Activated T-cell treated with anti-CD3 and anti-CD28 coated beads, Interleukin-2, amount 50 U/mL, for 72 hours (primary cell): ENCODE measurements around the gene NARS2. TPM values are rescaled to one million over a fixed set of nuclear protein-coding genes. Genes with fewer than 3 reads are reported as not detected.
"Not testable (repeated sequence)": the region's sequence is repeated elsewhere in the genome, so short reads cannot be mapped to it uniquely, and the experiment has no call there.

Source experiments
- ATAC-seq, 2 donors: fragments of 150-1000 bp; cut with Tn5 transposase; replicated peaks in 1 of 2; 2 replicates each; pipeline ENCODE4 v1.10.0; 2021; ENCODE audit warnings: moderate library complexity in 2 of 2, mild to moderate bottlenecking in 1 of 2
- DNase-seq, 2 donors: peaks; one replicate each; pipeline ENCODE4 v3.0.0; 2021 to 2022; ENCODE audit warnings: mixed read lengths in 1 of 2
- H3K27ac Mint-ChIP-seq: one replicate; pipeline ENCODE4 v1.8.0; 2022; ENCODE audit warnings: mild to moderate bottlenecking, moderate library complexity, mixed read lengths
- H3K27me3 Mint-ChIP-seq: one replicate; pipeline ENCODE4 v1.8.0; 2022; ENCODE audit warnings: low read depth, mixed read lengths
- H3K36me3 Mint-ChIP-seq, 2 donors: one replicate each; pipeline ENCODE4 v1.8.0; 2022; ENCODE audit warnings: mixed read lengths in 2 of 2, mild to moderate bottlenecking in 1 of 2; ENCODE audit not compliant: insufficient read depth in 2 of 2
- H3K4me1 Mint-ChIP-seq: one replicate; pipeline ENCODE4 v1.8.0; 2022; ENCODE audit warnings: low read depth, mixed read lengths
- H3K4me3 Mint-ChIP-seq, 2 donors: one replicate each; pipeline ENCODE4 v1.8.0; 2022; ENCODE audit warnings: mild to moderate bottlenecking in 2 of 2, mixed read lengths in 2 of 2, moderate library complexity in 2 of 2
- H3K9me3 Mint-ChIP-seq, 2 donors: one replicate each; pipeline ENCODE4 v1.8.0; 2022; ENCODE audit warnings: mixed read lengths in 2 of 2
- total RNA-seq, 2 donors: library from RNA; stranded (reverse); gene quantifications; one replicate each; pipeline ENCODE4 v1.2.3, GENCODE V29; 2022

The NARS2 gene
- total RNA-seq, 2 donors from 2014 or later, result 15.7 to 24.4 TPM

DNA sequence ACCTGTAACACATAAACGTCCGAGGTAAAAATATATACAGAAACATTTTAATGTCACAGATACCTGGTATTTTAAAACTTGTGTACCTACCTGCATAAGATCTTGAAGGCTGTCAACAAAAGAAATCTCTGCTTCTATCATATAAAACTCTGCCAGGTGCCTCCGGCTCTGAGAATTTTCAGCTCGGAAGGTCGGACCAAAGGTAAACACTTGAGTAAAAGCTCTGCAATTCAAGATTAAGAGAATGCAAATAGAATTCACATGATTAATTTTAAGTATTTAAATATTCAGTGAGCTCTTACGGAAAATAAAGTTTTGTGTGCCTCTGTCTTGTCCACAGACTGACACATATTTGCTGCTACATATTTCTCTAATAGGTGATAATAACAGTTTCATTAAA, 81.7 kb downstream of the NARS2 start:
- ATAC-seq, result no peak
- no peak for DNase-seq
- H3K36me3 Mint-ChIP-seq, result peaks cover 0 to 3% of the 10 kb centered on the region in 2 donors

DNA sequence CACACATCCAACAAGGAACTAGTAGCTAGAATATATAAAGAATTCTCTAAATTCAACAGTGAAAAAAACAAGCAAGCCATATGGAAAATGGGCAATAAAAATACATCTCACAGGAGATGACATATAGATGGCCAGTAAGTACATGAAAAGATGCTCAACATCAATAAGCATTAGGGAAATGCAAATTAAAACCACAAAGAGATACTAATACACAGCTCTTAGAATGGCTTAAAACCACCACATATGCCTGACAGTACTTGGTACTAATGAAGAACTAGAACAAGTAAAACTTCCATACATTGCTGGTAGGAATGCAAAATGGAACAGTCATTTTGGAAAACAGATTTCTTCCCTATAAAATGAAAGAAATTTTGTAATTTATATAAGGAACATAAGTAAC, 85.5 kb downstream of the NARS2 start:
- Mint-ChIP-seq H3K4me1 (no peaks in the 10 kb centered on the region), H3K9me3 (no peaks in the 10 kb centered on the region), H3K27me3 (no peaks in the 10 kb centered on the region), H3K4me3 (no peak overlapping the region), H3K27ac (no peak overlapping the region), H3K36me3 (peaks cover 3 to 9% of the 10 kb centered on the region in 2 donors)
- ATAC-seq (no peak), DNase-seq (no peak)

More for the DNA sequence above, 81.7 kb downstream of the NARS2 start:
- no peak overlapping the region for H3K27ac Mint-ChIP-seq
- no peaks in the 10 kb centered on the region for H3K9me3 Mint-ChIP-seq
- no peak overlapping the region for H3K4me3 Mint-ChIP-seq
- no peaks in the 10 kb centered on the region for H3K27me3 Mint-ChIP-seq
- H3K4me1 Mint-ChIP-seq, result no peaks in the 10 kb centered on the region

DNA sequence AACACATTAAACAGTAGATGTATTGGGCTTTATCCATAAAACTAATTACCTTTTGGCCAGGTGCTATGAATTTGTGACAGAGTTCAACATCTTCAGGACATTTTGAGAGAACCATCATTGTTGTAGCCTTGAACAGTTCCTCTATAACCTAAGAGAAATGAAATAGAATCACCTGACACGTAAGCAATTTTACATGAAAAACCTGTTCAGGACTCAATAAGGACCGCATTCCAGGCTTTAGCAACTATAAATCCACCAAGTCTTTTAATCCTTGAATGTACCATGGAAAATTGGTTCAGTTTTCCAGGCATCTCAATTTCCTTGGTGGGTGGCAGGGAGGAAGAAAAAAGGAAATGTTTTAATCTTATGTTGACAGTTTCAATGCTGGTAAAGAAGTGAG, 96.1 kb downstream of the NARS2 start:
- no peak for ATAC-seq
- Mint-ChIP-seq H3K27ac (no peak overlapping the region), H3K9me3 (no peaks in the 10 kb centered on the region), H3K4me3 (no peak overlapping the region), H3K4me1 (no peaks in the 10 kb centered on the region), H3K27me3 (no peaks in the 10 kb centered on the region), H3K36me3 (peaks cover 5 to 7% of the 10 kb centered on the region in 2 donors)
- DNase-seq, result no peak

DNA sequence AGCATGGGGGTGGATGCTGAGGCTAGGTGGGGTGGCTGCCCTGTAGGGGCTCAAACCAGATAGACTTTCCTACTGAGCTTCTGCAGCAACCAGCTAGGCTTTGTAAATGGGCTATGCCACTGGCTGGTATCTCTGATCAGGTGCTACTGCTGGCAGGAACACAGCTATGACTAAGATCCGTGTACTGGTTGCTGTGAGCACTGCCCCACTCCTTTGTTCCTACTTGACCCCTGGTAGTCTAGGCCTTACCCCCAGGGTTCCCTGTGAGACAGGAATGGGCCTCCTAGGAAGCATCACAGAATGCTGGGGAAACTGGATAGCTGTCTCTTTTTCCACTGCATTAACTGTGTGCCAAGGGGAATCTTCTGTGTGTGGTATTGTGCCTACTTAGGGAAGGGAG, 98.6 kb downstream of the NARS2 start:
- H3K4me1 Mint-ChIP-seq, result no peaks in the 10 kb centered on the region
- no peak overlapping the region for H3K27ac Mint-ChIP-seq
- peaks cover 7 to 12% of the 10 kb centered on the region in 2 donors for H3K36me3 Mint-ChIP-seq
- H3K9me3 Mint-ChIP-seq, result peaks cover 0 to 2% of the 10 kb centered on the region in 2 donors
- H3K4me3 Mint-ChIP-seq, result no peak overlapping the region
- no peaks in the 10 kb centered on the region for H3K27me3 Mint-ChIP-seq
- ATAC-seq, result no peak
- DNase-seq, result no peak

DNA sequence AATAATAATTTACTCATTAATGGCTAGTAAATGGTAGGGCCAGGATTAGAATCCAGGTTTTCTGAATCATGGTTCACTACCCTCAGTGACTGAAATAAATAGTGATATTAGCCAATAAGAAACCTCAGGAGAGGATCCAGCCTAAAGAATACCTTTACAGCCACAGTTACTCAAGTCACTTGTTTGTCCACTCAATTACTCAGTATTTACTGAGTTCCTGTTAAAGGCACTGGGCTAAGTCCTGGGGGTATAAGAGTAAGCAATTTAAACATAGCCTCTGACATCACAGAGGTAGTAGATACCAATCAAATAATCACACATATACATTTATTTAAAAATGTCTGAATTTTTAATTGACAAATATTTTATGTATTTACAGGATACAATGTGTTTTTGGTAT, 100.2 kb downstream of the NARS2 start:
- H3K27me3 Mint-ChIP-seq, result no peaks in the 10 kb centered on the region
- H3K27ac Mint-ChIP-seq, result no peak overlapping the region
- peaks cover 7 to 12% of the 10 kb centered on the region in 2 donors for H3K36me3 Mint-ChIP-seq
- H3K9me3 Mint-ChIP-seq, result peaks cover 0 to 2% of the 10 kb centered on the region in 2 donors
- H3K4me3 Mint-ChIP-seq, result no peak overlapping the region
- ATAC-seq (no peak), DNase-seq (no peak)
- no peaks in the 10 kb centered on the region for H3K4me1 Mint-ChIP-seq

DNA sequence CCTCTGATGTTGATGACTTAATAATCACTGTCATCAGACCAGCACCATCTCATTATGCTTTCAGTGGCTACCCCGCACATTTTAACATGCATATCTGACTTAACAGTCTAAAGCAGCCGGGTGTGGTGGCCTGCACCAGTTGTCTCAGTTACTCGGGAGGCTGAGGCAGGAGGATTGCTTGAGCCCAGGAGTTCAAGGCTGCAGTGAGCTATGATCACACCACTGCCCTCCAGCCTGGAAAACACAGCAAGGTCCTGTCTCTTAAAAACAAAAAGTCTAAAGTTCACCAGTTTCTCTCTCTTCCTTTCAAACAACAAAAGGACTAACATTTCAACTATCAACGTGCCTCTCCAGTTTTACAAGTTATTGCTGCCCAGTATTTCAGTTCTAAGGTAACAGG, 101.8 kb downstream of the NARS2 start:
- no peak for DNase-seq
- no peak for ATAC-seq
- Mint-ChIP-seq H3K27ac (no peak overlapping the region), H3K4me3 (no peak overlapping the region), H3K9me3 (peaks cover 0 to 2% of the 10 kb centered on the region in 2 donors), H3K36me3 (peaks cover 7 to 12% of the 10 kb centered on the region in 2 donors), H3K4me1 (no peaks in the 10 kb centered on the region), H3K27me3 (no peaks in the 10 kb centered on the region)

DNA sequence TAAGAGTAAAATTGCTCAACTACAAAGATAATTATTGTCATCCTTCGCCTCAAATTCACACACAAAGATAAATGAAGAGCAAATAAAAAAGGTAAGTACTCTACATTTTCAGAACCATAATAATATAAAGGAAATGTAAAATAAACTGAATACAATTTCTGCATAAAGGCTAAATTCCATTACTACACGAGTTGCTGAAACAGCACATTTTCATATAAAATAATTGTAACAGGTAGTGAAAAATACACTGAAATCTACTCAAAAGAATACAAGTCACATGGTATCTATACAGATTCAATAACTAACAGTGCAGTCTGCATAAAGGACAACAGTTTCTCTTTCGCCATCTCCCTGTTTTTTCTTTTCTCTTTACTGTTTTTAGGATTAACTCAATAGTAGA, 102.3 kb downstream of the NARS2 start:
- Mint-ChIP-seq H3K27ac (no peak overlapping the region), H3K4me1 (no peaks in the 10 kb centered on the region), H3K4me3 (no peak overlapping the region), H3K27me3 (no peaks in the 10 kb centered on the region), H3K36me3 (peaks cover 4 to 10% of the 10 kb centered on the region in 2 donors), H3K9me3 (peaks cover 0 to 2% of the 10 kb centered on the region in 2 donors)
- no peak for ATAC-seq
- DNase-seq, result no peak

DNA sequence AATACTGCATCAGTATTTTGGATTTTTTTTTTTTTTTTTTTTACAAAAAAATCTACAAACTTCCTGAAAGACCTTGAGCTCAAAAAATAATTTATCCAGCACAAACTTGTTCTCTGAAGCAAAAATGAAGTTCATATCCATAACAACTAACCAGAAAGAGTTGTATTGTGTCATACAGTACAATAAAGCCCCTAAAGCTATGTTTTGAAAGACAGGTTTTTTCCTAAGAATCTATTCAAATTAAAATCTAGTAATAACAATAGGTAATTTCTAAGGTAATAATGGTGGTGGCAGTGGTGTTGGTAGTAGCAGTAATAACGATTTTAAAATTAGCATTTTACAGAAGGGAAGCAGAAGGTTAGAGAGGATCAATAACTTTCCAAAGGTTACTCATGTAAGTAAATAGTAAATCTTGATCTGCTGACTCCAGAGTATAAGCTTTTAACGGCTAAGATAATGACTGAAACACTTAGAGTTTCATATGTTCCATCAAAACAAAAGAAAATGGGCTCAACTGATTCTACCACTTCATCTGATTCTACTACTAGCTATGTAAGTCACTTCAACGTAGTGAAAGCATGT, 103.7 kb downstream of the NARS2 start:
- Mint-ChIP-seq H3K27me3 (no peaks in the 10 kb centered on the region), H3K27ac (no peak overlapping the region), H3K9me3 (peaks cover 0 to 2% of the 10 kb centered on the region in 2 donors), H3K4me1 (peaks cover 2% of the 10 kb centered on the region), H3K4me3 (no peak overlapping the region), H3K36me3 (peaks cover 2 to 6% of the 10 kb centered on the region in 2 donors)
- ATAC-seq, result no peak
- no peak for DNase-seq

DNA sequence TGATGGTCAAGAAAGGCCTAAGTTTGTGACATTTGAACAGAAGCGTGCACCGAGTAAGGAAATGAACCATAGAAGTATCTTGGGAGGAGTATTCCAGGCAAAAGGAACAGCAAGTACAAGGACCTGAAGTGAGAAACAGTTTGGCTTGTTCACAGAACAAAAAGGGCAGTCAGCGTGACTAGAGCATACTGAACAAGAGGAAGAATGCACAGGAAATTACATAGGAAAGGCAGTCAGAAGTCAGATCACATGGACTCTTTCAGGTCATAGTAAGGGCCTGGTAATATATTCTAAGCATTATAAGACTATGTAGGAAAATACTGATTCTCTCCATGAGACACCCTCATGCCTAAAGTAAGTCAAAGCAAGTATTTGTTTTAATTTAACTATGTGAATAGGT, 104.8 kb downstream of the NARS2 start:
- ATAC-seq (no peak), DNase-seq (no peak)
- Mint-ChIP-seq H3K27me3 (no peaks in the 10 kb centered on the region), H3K9me3 (peaks cover 0 to 2% of the 10 kb centered on the region in 2 donors), H3K36me3 (peaks cover 2 to 12% of the 10 kb centered on the region in 2 donors), H3K27ac (no peak overlapping the region), H3K4me1 (peaks cover 10% of the 10 kb centered on the region), H3K4me3 (no peak overlapping the region)

DNA sequence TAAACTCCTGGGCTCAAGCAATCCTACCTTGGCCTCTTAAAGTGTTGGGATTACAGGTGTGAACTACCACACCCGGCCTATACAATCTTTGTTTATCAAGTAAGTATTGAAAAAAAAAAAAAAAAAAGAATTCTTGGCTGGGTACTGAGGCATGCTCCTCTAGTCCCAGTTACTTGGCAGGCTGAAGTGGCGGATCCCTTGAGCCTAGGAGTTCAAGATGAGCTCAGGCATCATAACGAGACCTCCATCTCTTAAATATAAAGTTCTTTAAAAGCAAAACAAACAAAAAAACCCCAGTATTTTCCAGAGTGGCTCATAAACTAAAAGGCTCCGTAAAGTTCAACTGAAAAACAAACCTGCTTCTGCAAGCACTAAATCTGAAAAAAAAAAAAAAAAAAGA, 106.7 kb downstream of the NARS2 start:
- no peak for DNase-seq
- H3K36me3 Mint-ChIP-seq, result peaks cover 4 to 14% of the 10 kb centered on the region in 2 donors
- H3K4me3 Mint-ChIP-seq, result no peak overlapping the region
- H3K4me1 Mint-ChIP-seq, result peaks cover 21% of the 10 kb centered on the region
- no peak for ATAC-seq
- no peak overlapping the region for H3K27ac Mint-ChIP-seq
- no peaks in the 10 kb centered on the region for H3K27me3 Mint-ChIP-seq
- H3K9me3 Mint-ChIP-seq, result peaks cover 0 to 2% of the 10 kb centered on the region in 2 donors

DNA sequence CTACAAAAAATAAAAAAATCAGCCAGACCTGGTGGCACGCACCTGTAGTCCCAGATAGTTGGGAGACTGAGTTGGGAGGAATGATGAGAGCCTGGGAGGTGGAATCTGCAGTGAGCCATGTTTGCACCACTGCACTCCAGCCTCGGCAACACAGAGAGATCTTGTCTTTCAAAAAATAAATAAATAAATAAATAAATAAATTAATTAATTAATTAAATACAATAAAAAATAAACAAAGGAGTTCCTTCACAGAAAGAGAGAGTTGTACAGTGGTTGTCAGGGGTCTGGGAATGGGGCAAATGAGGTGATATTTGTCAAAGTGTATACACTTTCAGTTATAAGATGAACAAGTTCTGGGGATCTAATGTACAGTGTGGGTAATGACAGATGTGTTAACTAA, 107.3 kb downstream of the NARS2 start:
- peaks cover 4 to 14% of the 10 kb centered on the region in 2 donors for H3K36me3 Mint-ChIP-seq
- peaks cover 21% of the 10 kb centered on the region for H3K4me1 Mint-ChIP-seq
- H3K4me3 Mint-ChIP-seq, result no peak overlapping the region
- peaks cover 0 to 2% of the 10 kb centered on the region in 2 donors for H3K9me3 Mint-ChIP-seq
- no peaks in the 10 kb centered on the region for H3K27me3 Mint-ChIP-seq
- no peak overlapping the region for H3K27ac Mint-ChIP-seq
- ATAC-seq, result no peak
- no peak for DNase-seq

DNA sequence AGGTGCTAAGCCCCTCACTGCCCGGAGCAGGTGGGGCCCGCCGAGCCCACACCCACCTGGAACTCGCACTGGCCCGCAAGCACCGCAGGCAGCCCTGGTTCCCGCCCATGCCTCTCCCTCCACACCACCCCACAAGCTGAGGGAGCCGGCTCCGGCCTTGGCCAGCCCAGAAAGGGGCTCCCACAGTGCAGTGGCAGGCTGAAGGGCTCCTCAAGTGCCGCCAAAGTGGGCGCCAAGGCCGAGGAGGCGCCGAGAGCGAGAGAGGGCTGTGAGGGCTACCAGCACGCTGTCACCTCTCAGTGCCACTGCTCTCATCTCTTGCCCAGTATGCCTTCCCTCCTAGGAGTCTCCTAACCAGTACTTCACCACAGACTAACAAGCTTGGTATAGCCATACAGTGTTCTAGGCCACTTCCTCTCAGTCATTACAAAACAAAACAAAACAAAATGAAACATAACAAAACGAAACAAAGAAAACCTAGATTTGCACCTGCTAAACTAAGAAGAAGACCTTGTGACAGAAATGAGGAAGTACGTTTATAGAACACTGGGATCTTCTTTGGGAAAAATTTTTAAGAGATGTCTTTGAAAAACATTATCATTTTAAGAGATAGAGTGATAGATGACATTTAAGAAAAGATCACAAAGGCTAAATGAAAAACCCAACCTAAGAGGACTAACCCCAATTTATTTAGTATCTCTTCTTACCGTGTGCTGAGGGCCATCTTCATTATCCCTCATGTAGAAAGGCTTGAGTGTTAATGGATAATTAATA, 109.3 kb downstream of the NARS2 start:
- Mint-ChIP-seq H3K4me1 (peaks cover 31% of the 10 kb centered on the region), H3K27me3 (no peaks in the 10 kb centered on the region), H3K9me3 (no peaks in the 10 kb centered on the region), H3K36me3 (peaks cover 6 to 18% of the 10 kb centered on the region in 2 donors), H3K4me3 (peak overlapping the region; percentile 49 to 75), H3K27ac (peak overlapping the region; percentile 86)
- DNase-seq, result peak; percentile 63 to 69
- peak; percentile 100 for ATAC-seq

DNA sequence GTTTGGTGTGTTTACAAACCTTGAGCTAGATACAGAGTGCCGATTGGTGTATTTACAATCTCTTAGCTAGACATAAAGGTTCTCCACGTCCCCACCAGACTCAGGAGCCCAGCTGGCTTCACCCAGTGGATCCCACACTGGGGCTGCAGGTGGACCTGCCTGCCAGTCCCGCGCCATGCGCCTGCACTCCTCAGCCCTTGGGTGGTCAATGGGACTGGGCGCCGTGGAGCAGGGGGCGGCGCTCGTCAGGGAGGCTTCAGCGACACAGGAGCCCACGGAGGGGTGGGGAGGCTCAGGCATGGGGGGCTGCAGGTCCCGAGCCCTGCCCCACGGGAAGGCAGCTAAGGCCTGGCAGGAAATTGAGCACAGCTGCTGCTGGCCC, 109.9 kb downstream of the NARS2 start:
- not testable (repeated sequence) for H3K9me3 Mint-ChIP-seq, H3K27ac Mint-ChIP-seq, DNase-seq, H3K4me3 Mint-ChIP-seq, ATAC-seq, H3K27me3 Mint-ChIP-seq
- Mint-ChIP-seq H3K4me1 (peaks cover 37% of the 10 kb centered on the region), H3K36me3 (peaks cover 10 to 24% of the 10 kb centered on the region in 2 donors)
